HCT116 (cell line): ENCODE data around the gene CCL17. TPM values are rescaled to one million over a fixed set of nuclear protein-coding genes. Genes with fewer than 3 reads are reported as not detected.

Experiments used
- ATAC-seq: fragments of 200-7000 bp; cut with Tn5 transposase; 2 replicates; pipeline ENCODE4 v1.9.1; 2020; ENCODE audit warnings: mild to moderate bottlenecking, moderate library complexity
- BruUV-seq: library from RNA; stranded (reverse); fragments of 400-500 nt; replicated peaks from 2 replicates; lab custom pipeline; 2021; lab: Mats Ljungman, UMichigan
- CTCF ChIA-PET: fragments of 300-600 bp; sonication (Branson Sonifier 250); formaldehyde crosslinking; loops from one replicate; lab custom pipeline; 2021; ENCODE audit warnings: antibody characterized with exemption; lab: Charles Lee
- POLR2A ChIA-PET: fragments of 300-600, 350-600 bp; sonication (Branson Sonifier 250); formaldehyde crosslinking; loops from one replicate; lab custom pipeline; 2021; ENCODE audit warnings: antibody characterized with exemption; lab: Charles Lee
- RAD21 ChIA-PET, 2 experiments: fragments of 300-600 bp; sonication (Branson Sonifier 250); formaldehyde crosslinking; loops; one replicate each; lab custom pipeline; 2023; ENCODE audit warnings: low total read pairs in 2 of 2; ENCODE audit not compliant: uncharacterized antibody in 2 of 2, unreplicated experiment in 2 of 2, low non-redundant PET in 1 of 2; lab: Charles Lee
- DNase-seq: peaks from one replicate; pipeline ENCODE4 v3.0.0-alpha.2; 2010; ENCODE audit warnings: low read depth, low spot score
- H2AFZ ChIP-seq: fragments of 200-600 bp; shearing (Covaris generic), sonication (generic); 2 replicates; pipeline ENCODE4 v1.6.1; 2017; ENCODE audit warnings: low read depth, mixed run types, mixed read lengths, antibody characterized with exemption, low read length; ENCODE audit not compliant: poor library complexity, severe bottlenecking
- H3K27ac ChIP-seq: 2 replicates; pipeline ENCODE4 v1.5.1; 2012; ENCODE audit warnings: low read depth, low read length
- H3K27me3 ChIP-seq: fragments of 200-600 bp; sonication (generic); 2 replicates; pipeline ENCODE4 v1.6.1; 2016; ENCODE audit warnings: mixed run types, low read length, mixed read lengths; ENCODE audit not compliant: insufficient read depth
- H3K36me3 ChIP-seq, 2 experiments: fragments of 200-500 bp in 1 of 2; fragments of 200-600 bp in 1 of 2; sonication (Bioruptor generic) in 1 of 2; sonication (generic) in 1 of 2; 2 replicates each; pipeline versions ENCODE4 v1.5.1 to v1.6.1; 2014 to 2016; ENCODE audit warnings: low read length in 2 of 2, inconsistent platforms in 1 of 2, mixed read lengths in 1 of 2, mixed run types in 1 of 2; ENCODE audit not compliant: insufficient read depth in 2 of 2, control insufficient read depth in 1 of 2
- H3K4me1 ChIP-seq, 2 experiments: fragments of 200-600 bp in 1 of 2; sonication (generic) in 1 of 2; 2 replicates each; pipeline versions ENCODE4 v1.5.1 to v1.6.1; 2012 to 2017; ENCODE audit warnings: low read length in 2 of 2, inconsistent platforms in 1 of 2, mild to moderate bottlenecking in 1 of 2, mixed read lengths in 1 of 2, mixed run types in 1 of 2, moderate library complexity in 1 of 2; ENCODE audit not compliant: insufficient read depth in 2 of 2, control insufficient read depth in 1 of 2
- H3K4me2 ChIP-seq: fragments of 200-600 bp; sonication (generic); 2 replicates; pipeline ENCODE4 v1.6.1; 2017; ENCODE audit warnings: mixed run types, low read length, mixed read lengths
- H3K4me3 ChIP-seq, 2 experiments: fragments of 200-600 bp in 1 of 2; sonication (generic) in 1 of 2; replicated peaks in 1 of 2; 2 replicates each; pipeline ENCODE4 v1.5.1; 2011 to 2016; ENCODE audit warnings: low read length in 2 of 2, control low read depth in 1 of 2, low read depth in 1 of 2, mild to moderate bottlenecking in 1 of 2, mixed read lengths in 1 of 2, mixed run types in 1 of 2
- H3K79me2 ChIP-seq: fragments of 200-600 bp; sonication (generic); 2 replicates; pipeline ENCODE4 v1.6.1; 2017; ENCODE audit warnings: mild to moderate bottlenecking, mixed run types, low read length, moderate library complexity, mixed read lengths; ENCODE audit not compliant: insufficient read depth
- H3K9ac ChIP-seq: fragments of 200-600 bp; sonication (generic); 2 replicates; pipeline ENCODE4 v1.6.1; 2016; ENCODE audit warnings: low read length, mixed read lengths
- H3K9me2 ChIP-seq: fragments of 200-600 bp; sonication (generic), shearing (Covaris generic); 2 replicates; pipeline ENCODE4 v1.6.1; 2017; ENCODE audit warnings: mixed run types, mild to moderate bottlenecking, moderate library complexity; ENCODE audit not compliant: insufficient read depth
- H3K9me3 ChIP-seq, 2 experiments: fragments of 200-500 bp in 1 of 2; fragments of 200-600 bp in 1 of 2; sonication (Bioruptor generic) in 1 of 2; sonication (generic) in 1 of 2; 2 replicates each; pipeline ENCODE4 v1.6.1; 2014 to 2017; ENCODE audit warnings: low read length in 2 of 2, mixed read lengths in 2 of 2, inconsistent platforms in 1 of 2, low read depth in 1 of 2, mild to moderate bottlenecking in 1 of 2, mixed run types in 1 of 2, moderate library complexity in 1 of 2; ENCODE audit not compliant: control insufficient read depth in 1 of 2, insufficient read depth in 1 of 2
- H4K20me1 ChIP-seq: fragments of 200-600 bp; sonication (generic), shearing (Covaris generic); 2 replicates; pipeline ENCODE4 v1.6.1; 2017; ENCODE audit warnings: mixed run types, mild to moderate bottlenecking, moderate library complexity; ENCODE audit not compliant: insufficient read depth
- CBX3 ChIP-seq: IDR thresholded peaks from 2 replicates; pipeline ENCODE4 v1.6.1; 2012; ENCODE audit warnings: low read depth
- CEBPB ChIP-seq: IDR thresholded peaks from 2 replicates; pipeline ENCODE4 v1.6.1; 2012; ENCODE audit warnings: low read depth
- EZH2 ChIP-seq: fragments of 200-600 bp; sonication (generic); IDR thresholded peaks from 2 replicates; pipeline ENCODE4 v1.6.1; 2017; ENCODE audit warnings: antibody characterized with exemption, mixed run types
- FOSL1 ChIP-seq: IDR thresholded peaks from 2 replicates; pipeline ENCODE4 v1.6.1; 2012; ENCODE audit warnings: low read depth
- JUND ChIP-seq: IDR thresholded peaks from 2 replicates; pipeline ENCODE4 v1.6.1; 2012
- POLR2A ChIP-seq: IDR thresholded peaks from 2 replicates; pipeline ENCODE4 v1.7.0; 2011; ENCODE audit warnings: borderline replicate concordance; ENCODE audit not compliant: insufficient read depth, insufficient read length; ENCODE audit errors: extremely low read depth
- SIN3A ChIP-seq: IDR thresholded peaks from 2 replicates; pipeline ENCODE4 v1.6.1; 2012; ENCODE audit warnings: low read depth
- SP1 ChIP-seq: IDR thresholded peaks from 2 replicates; pipeline ENCODE4 v1.6.1; 2012; ENCODE audit warnings: low read depth
- YY1 ChIP-seq: IDR thresholded peaks from 2 replicates; pipeline ENCODE4 v1.6.1; 2011; ENCODE audit warnings: low read length, low read depth, moderate library complexity, mild to moderate bottlenecking; ENCODE audit not compliant: insufficient replicate concordance; ENCODE audit errors: extremely low read depth
- intact Hi-C: fragments of 100-400 bp; cut with micrococcal nuclease; formaldehyde crosslinking; loops from 2 replicates; pipeline ENCODE4 v1.10.0; 2022
- total RNA-seq: library from RNA; stranded (reverse); gene quantifications from one replicate; pipeline ENCODE4 v1.2.1, GENCODE V29; 2021; ENCODE audit not compliant: unreplicated experiment
- TF ChIP-seq, protein P1 (sequence below): IDR thresholded peaks from 2 replicates; pipeline ENCODE4 v1.6.1; 2011; ENCODE audit warnings: mild to moderate bottlenecking, low read length, moderate library complexity; ENCODE audit not compliant: insufficient replicate concordance; ENCODE audit errors: extremely low read depth
- TF ChIP-seq, protein P2 (sequence below): IDR thresholded peaks from 2 replicates; pipeline ENCODE4 v1.6.1; 2012; ENCODE audit warnings: low read depth
- TF ChIP-seq, protein P3 (sequence below): IDR thresholded peaks from 2 replicates; pipeline ENCODE4 v1.6.1; 2012
- TF ChIP-seq, protein P4 (sequence below): IDR thresholded peaks from 2 replicates; pipeline ENCODE4 v1.6.1; 2012

Gene CCL17
- total RNA-seq, 1 experiment from 2014 or later = not detected

DNA sequence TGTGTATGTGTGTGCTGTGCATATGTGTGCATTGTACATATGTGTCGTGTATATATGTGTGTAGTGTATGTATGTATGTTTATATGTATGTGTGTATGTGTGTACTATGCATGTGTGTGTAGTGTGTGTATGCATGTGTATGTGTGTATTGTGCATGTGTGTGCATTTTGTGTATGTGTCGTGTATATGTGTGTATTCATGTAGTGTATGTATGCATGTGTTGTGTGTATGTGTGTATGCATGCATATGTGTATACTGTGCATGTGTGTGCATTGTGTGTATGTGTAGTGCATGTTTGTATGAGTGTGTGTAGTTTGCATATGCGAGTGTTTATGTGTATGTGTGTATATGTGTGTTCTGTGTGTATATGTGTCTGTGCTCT, 15.5 kb upstream of the CCL17 start:
- BruUV-seq = no TSS peak
- RAD21 ChIA-PET = no interaction called here
- no peak for ATAC-seq
- TF ChIP-seq POLR2A = no peak
- TF ChIP-seq, protein P1, sequence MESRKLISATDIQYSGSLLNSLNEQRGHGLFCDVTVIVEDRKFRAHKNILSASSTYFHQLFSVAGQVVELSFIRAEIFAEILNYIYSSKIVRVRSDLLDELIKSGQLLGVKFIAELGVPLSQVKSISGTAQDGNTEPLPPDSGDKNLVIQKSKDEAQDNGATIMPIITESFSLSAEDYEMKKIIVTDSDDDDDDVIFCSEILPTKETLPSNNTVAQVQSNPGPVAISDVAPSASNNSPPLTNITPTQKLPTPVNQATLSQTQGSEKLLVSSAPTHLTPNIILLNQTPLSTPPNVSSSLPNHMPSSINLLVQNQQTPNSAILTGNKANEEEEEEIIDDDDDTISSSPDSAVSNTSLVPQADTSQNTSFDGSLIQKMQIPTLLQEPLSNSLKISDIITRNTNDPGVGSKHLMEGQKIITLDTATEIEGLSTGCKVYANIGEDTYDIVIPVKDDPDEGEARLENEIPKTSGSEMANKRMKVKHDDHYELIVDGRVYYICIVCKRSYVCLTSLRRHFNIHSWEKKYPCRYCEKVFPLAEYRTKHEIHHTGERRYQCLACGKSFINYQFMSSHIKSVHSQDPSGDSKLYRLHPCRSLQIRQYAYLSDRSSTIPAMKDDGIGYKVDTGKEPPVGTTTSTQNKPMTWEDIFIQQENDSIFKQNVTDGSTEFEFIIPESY = no peak
- no peak for TF ChIP-seq SIN3A
- TF ChIP-seq, protein P2, sequence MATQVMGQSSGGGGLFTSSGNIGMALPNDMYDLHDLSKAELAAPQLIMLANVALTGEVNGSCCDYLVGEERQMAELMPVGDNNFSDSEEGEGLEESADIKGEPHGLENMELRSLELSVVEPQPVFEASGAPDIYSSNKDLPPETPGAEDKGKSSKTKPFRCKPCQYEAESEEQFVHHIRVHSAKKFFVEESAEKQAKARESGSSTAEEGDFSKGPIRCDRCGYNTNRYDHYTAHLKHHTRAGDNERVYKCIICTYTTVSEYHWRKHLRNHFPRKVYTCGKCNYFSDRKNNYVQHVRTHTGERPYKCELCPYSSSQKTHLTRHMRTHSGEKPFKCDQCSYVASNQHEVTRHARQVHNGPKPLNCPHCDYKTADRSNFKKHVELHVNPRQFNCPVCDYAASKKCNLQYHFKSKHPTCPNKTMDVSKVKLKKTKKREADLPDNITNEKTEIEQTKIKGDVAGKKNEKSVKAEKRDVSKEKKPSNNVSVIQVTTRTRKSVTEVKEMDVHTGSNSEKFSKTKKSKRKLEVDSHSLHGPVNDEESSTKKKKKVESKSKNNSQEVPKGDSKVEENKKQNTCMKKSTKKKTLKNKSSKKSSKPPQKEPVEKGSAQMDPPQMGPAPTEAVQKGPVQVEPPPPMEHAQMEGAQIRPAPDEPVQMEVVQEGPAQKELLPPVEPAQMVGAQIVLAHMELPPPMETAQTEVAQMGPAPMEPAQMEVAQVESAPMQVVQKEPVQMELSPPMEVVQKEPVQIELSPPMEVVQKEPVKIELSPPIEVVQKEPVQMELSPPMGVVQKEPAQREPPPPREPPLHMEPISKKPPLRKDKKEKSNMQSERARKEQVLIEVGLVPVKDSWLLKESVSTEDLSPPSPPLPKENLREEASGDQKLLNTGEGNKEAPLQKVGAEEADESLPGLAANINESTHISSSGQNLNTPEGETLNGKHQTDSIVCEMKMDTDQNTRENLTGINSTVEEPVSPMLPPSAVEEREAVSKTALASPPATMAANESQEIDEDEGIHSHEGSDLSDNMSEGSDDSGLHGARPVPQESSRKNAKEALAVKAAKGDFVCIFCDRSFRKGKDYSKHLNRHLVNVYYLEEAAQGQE = no peak
- no peak for TF ChIP-seq CBX3
- TF ChIP-seq YY1 = no peak
- no peak for TF ChIP-seq JUND
- TF ChIP-seq SP1 = no peak
- no peak for TF ChIP-seq CEBPB
- TF ChIP-seq, protein P3, sequence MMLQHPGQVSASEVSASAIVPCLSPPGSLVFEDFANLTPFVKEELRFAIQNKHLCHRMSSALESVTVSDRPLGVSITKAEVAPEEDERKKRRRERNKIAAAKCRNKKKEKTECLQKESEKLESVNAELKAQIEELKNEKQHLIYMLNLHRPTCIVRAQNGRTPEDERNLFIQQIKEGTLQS = no peak
- TF ChIP-seq, protein P4, sequence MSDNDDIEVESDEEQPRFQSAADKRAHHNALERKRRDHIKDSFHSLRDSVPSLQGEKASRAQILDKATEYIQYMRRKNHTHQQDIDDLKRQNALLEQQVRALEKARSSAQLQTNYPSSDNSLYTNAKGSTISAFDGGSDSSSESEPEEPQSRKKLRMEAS = no peak
- TF ChIP-seq EZH2 = no peak
- TF ChIP-seq FOSL1 = no peak
- TF ChIP-seq, all 23 proteins: peak for 0
- Histone ChIP-seq H3K9me2 (no peaks in the 10 kb centered on the region), H4K20me1 (no peaks in the 10 kb centered on the region), H2AFZ (no peak overlapping the region), H3K9ac (no peak overlapping the region), H3K27me3 (0 out of 2 replicates have a peak, but pooled peaks cover 3% of the 10 kb centered on the region), H3K9me3 (no peaks in the 10 kb centered on the region), H3K79me2 (no peaks in the 10 kb centered on the region), H3K4me2 (no peak overlapping the region), H3K27ac (no peak overlapping the region), H3K36me3 (no peaks in the 10 kb centered on the region), H3K4me1 (peaks cover 0 to 7% of the 10 kb centered on the region in 2 experiments; a peak in 2 of 4 replicates), H3K4me3 (no peak overlapping the region)
- POLR2A ChIA-PET = no interaction called here
- no peak for DNase-seq
- intact Hi-C loops = no loop called here
- CTCF ChIA-PET = no interaction called here
